T follicular helper cell (primary cell): ENCODE data around the gene SRBD1.

Experiments
- DNase-seq: peaks from one replicate; pipeline ENCODE4 v3.0.0-alpha.2; 2020; ENCODE audit warnings: low read depth

Gene SRBD1

DNA sequence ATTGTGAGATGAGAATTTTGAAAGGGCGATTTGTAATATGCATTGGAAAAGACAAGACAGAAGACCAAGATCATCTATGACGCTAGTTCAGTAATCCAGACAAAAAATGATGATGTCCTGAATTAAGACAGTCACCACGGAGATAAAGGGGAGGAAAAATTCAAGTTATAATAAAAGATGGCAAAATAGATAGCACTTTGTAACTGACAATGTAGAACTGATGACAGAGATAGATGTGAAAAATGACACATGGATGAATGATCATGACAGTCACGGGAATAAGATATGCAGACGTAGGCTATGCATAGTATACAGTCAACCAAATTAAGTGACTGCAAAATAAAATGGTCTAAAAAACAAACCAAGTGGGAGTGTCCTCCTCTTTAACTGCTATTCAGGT, 59.2 kb downstream of the SRBD1 start:
- no peak for DNase-seq

DNA sequence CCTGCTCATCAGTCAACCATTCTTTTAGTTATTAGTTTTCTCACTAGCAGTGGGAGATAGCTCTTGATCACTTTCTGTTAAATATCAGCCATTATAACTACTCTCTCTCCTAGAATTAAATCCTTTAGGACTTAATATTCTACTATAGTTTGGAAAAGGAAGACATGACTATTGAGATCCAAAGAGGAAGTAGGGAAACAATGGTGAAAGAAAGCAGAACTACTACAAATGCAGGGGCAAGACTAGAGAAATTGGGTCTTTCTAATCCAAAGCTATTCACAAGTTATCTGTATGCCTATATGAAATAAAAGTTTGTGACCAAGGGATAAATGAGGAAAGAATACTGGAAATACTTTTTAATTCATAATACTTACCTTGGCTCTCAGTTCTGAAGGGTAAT, 65.1 kb downstream of the SRBD1 start:
- no peak for DNase-seq

DNA sequence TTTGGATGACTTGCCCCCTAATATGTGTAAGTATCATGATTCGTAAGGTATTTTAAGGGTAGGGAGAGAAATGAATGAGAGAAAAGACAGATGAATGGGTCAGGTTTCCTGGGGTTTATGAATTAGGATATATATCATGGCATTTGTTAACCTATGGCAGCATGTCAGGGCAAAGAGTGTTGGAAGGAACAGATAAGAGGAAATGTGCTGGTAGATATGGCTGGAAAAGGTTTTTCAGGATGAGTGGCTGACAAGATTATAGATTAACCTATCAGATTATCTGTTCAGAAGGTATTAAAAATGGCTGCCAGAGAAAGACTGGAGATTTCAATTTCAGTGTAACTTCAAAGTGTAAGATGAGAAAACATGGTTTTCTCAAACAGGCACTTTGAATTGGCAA, 67.8 kb downstream of the SRBD1 start:
- no peak for DNase-seq

DNA sequence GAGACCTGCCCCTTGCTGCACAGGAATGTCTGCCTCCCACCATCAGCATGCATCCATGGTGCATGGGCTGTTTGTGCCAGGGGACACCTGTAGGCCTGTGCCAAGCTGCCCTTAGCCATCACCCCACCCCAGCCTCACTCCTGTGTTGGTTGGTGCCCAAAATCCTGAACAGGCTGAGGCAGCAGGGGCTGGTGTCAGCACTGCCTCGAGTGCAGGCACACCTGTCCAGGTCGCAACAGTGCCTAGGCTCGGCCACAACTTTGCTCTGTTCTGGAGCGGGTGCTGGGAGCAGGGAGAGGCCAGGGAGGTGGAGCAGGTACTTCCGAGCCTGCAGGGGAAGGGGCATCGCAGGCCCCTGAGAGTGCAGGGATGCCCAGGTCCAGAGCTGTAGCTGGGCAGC, 69.1 kb downstream of the SRBD1 start:
- DNase-seq: no peak

DNA sequence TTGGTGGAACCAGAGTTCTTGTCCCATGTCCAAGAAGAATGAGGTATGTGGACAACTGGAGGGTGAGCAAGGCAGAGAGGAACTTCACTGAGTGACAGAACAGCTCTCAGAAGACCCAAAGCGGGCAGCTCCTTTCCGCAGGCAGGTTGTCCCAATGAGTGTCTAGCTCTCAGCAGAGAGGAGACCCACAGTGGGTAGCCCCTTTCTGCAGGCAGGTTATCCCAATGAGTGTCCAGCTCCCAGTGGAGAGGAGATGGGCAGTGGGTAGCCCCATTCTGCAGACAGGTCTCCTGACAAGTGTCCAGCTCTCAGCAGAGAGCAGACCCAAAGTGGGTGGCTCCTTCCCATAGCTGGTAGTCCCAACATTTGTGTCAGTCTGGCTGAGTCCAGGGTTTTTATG, 69.6 kb downstream of the SRBD1 start:
- no peak for DNase-seq

DNA sequence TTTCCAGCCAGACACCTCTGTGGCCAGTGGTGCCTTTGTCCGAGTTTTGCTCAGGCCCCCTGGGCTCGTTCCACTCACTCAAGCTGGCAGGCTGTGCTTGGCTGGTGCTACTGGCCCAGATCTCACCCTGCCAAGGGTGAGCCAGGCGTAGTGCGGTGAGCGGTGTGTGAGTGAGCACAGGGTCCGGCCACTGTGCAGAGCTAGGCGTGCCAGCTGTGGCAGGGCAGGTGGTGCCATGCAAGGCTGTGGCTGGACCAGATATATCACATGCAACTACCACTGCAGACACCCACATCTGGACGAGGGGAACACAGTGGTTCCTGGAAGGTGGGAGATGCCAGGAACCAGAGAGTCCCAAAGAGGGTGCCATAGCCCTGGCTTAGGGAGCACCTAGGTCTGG, 70.1 kb downstream of the SRBD1 start:
- no peak for DNase-seq

DNA sequence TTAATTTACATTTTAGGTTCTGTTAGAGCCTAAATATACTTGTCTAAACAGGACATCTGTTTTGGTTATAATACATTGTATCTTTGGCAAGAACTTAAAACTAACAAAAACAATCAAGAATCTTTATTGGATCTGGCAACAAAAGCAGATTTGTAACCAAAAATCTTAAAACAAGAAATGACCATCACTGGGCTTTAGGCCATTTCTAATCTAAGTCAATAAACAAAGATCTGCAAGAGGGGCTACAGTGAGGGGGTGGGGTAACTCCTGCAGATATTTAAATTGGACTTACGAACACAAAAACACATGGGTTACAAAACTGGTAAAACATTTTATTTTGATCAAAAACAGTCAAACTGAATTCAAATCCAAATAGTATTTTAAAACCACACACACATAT, 77.3 kb downstream of the SRBD1 start:
- no peak for DNase-seq

DNA sequence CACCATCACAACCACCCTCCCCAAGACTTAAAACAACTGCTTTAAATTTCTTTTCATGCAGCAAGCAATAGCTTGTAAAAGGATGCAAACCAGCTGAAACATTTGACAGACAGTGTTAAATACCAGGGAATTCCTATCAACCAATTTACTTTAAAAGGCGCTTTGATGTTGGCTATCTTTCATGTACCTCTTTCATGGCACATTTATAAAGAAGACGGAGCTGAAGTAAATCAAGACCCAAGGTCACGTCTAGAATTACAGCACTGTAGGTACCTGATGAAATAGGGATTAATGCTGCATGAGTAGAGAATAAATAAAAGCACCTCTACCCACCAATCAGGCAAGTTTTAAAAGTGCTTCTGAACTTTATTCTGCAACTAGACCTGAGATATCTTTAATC, 78.9 kb downstream of the SRBD1 start:
- DNase-seq: no peak

DNA sequence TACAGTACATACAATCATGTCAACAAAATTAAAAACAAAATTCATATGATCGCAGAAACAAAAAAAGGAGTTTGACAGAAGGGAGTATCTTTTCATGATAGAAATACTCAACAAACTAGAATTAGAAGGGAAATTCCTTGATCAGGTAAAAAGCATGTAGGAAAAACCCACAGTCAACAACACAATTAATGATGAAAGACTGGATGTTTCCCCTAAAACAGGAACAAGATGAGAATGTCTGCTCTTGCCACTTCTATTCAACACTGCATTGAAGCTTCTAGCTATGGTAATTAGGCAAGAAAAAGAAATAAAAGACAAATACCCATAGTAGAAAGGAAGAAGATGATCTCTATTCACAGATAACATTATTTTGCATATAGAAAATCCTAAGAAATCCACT, 87.1 kb downstream of the SRBD1 start:
- DNase-seq: no peak

DNA sequence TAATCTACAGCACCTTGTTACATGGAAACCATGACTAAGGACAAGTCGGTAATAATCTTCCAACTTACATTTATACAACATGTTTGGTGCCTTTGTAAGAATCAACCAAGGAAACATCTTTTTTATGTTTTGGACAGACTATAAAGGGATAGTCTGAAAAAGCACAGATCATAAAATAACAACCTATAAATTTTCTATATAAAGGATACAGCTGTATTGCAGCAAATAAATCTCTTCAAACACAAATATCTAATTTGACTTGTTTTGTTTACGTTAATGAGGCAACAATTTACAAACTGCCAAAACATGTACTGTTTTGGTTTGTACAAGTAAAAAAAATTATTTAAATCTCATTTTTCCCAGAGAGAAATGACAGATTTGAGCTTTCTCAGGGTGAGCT, 92.5 kb downstream of the SRBD1 start:
- DNase-seq: no peak

DNA sequence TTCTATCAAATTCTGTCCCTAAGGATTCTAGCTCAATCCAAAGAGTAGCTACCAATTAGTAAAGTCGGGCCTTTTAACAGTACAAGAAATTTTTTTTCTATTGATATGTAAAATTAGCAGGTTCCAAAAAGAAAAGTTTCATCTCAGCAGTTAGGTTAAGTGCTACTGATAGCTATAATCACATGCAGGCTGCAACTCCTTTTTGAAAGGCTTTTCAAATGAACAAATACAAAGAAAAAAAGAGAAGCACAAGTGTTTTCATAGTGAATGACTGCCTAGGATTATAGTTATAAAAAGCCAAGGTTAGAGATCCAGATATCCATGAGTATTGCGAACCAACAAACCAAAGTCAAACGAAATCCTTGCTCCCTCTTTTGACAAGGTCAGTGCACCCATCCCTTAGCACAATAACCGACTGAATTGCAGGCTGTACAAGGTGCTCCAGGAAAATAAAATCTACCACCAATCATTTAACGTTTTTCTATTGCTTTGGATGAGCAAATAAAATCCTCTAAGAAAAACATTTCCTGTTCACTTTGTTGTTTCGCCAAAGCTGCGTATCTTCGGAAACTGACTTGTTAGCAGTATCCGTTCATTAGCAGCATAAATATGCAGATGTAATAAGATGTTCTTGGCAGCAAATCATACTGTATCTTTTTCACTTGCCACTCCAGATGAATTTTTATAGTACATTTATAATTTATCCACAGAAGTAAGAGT, 100.2 kb downstream of the SRBD1 start:
- DNase-seq: no peak

DNA sequence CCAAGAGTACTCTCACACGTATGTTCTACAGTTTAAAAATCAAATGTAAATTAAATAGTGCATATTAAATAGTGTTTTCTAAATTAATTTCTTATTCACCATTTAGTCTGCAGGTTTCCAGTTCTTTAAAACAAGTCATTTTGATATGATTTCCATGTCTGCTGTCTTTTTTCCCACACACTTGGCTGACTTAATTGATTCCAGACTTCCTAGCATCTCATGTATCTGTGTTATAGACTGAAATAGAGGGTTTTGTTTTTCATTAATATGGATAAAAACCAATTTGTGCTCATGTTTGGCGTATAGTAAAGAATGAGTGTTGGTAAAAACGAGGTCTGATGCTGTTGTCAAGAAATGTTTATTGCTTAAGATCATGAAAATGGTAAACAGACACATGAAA, 104.3 kb downstream of the SRBD1 start:
- DNase-seq: no peak

DNA sequence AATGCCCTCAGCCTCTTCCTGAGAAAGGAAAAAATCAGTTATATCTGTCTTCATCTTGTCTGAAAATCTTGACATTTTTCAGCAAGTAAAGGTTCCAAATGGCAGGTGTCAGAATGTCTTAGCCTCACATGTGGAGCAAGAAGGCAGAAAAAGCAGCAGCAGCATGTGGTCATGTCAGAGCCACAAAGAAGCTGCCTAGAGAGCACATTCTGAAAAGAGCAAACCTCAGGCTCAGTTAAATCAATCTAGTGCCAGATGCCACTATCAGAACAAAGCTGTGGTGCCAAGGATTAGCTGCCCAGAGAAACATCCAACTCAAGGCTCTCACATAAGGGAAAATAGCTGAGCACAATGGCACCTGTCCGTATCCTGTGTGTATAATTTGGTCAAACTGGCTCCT, 105.9 kb downstream of the SRBD1 start:
- DNase-seq: no peak

DNA sequence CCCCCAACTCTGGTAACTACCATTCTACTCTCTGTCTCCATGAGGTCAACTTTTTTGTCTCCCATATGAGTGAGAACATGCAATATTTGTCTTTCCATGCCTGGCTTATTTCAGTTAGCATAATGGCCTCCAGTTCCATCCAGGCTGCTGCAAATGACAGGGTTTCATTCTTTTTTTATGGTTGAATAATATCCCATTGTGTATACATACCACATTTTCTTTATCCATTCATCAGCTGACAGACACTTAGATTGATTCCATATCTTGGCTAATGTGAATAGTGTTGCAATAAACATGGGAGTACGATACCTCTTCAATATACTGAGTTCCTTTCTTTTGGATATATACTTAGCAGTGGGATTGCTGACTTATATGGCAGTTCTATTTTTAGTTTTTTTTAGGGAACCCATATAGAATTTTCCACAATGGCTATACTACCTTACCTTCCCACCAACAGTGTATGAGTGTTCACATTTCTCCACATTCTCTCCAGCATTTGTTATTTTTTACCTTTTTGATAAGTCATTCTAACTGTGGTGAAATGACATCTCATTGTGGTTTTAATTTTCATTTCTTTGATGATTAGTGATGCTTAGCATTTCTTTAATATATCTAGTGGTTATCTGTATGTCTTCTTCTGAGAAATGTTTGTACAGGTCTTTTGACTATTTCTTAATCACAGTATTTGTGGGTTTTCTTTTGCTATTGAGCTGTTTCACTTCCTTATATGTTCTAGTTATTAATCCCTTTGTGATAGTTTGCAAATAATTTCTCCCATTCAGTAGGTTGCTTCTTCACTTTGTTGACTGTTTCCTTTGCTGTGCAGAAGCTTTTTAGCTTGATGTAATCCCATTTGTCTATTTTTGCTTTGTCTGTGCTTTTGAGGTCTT, 112.2 kb downstream of the SRBD1 start:
- no peak for DNase-seq

DNA sequence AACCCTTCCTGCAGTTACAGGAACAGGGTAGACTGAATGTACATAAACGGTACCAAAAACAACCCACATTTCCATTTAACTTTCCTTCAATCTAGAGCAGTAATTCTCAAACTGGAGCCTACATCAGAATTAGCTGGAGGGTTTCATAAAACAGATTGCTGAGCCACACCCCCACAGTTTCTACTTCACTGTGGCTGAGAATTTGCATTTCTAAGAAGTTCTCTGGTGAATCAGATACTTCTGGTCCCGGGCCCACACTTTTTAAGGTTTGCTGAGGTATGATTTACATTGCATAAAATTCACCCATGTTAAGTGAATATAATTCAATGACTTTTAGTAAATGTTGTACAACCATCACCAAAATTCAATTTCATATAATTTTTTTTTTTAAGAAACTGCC, 113.7 kb downstream of the SRBD1 start:
- no peak for DNase-seq

DNA sequence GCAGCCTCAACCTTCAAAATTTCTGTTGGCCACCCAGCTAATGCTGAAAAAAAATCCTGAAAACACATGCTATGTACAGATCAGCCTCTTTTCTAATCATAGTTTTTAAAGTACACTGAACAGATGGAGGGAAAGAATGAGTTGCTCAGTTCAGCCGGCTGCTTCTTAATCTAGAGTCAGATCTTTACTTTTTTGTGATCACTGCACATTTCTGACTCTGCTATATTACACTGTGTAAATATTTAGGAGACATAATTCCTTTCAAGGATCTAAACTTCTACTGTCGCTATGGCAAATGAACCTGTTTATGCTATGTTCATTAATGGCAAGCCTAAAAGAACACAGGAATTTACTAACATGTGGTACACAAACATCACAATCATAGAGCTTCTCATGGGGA, 114.2 kb downstream of the SRBD1 start:
- DNase-seq: no peak

DNA sequence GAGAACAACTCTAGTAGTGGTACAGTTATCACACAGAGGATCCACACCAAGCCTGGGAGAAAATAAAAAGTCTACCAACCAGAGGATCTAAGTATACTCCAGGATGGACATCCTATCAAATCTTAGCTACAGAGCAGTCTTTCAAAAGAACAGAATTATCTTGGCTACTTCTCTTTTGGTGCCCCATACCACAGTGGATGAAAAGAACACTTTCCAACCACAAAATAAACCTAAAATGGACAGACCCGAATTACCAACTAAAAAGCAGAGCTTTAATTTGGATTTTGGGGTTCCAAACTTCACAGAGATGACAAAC, 116.1 kb downstream of the SRBD1 start:
- no peak for DNase-seq

DNA sequence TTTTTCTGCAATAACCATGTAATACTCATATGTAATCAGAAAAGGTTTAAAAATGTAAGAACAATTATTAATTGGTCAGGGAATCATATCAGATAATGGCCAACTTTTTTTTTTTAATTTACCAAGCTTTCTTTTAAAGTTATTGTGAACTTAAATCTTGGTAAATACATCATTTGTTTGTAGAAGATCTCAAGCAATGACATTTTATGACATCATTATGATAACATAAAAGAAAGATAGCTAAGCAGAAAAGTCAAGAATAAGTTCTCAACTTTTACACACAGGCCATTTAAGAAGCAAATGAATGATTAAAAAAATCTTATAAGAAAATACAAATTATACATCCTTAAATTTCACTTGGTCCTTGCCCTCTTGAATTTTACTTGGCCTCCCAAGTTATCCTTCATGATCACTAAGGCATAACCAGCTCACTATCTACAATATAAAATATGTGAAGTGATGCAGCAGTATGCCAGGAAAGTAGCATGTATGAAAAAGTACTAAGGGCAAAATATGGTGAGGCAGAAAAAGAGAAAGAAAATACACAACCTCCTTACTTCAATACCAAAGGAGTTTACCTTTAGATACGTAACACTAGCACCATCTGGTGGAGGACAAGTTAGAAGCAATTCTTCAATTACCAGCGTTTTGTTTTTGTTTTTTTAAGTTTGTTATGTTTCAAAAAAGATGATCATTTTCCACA, 116.6 kb downstream of the SRBD1 start:
- no peak for DNase-seq

DNA sequence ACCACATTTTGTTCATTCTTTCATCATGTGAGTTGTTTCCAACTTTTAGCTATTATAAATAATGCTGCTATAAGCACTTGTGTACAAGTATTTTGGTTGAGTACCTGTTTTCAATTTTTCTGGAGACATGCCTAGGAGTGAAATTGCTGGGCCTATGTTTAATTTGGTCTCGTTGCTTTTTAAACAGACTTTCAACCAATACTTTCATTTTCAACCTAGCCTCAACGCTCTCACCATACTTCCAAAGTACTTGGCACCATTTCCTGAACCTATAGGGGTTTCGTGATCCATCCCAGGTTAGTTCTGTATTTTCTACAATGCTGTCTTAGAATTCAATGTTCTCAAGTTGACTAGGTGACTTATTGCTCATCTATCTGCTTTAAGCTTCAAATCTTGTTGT, 126.1 kb downstream of the SRBD1 start:
- DNase-seq: no peak

DNA sequence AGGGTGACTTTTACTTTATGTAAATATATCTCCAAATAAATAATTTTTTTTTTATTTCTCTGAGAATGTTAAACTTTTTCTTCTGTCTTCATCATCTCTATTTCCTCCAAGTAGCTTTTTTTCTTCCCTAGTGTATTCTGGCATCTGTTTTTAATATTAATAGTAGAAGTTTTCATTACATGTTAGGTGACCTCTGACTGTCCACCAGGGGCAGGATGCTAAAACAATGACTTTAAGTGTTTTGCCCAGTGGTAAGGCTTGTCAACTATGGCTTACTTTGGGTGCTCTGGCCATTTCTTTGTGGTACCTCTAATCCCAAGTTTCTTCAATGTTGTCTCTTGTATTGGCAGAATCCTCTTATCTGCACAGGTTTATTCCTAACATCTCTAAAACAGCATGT, 127.1 kb downstream of the SRBD1 start:
- DNase-seq: no peak

DNA sequence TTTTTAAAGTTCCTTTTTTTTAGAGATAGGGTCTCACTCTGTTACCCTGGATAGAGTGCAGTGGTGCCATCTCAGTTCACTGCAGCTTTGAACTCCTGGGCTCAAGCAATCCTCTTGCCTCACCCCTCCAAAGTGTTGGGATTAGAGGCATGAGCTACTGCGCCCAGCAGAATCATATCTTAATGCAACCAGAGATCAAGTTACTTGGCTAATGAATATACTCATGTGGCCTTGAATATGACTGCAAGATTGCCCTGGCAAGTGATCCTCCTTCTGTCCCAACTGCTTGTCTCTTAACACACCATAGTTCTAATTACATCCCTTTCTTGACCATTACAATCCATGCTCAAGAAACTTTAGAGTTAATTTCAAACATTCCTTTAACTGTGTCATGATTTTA, 133.5 kb downstream of the SRBD1 start:
- DNase-seq: no peak

DNA sequence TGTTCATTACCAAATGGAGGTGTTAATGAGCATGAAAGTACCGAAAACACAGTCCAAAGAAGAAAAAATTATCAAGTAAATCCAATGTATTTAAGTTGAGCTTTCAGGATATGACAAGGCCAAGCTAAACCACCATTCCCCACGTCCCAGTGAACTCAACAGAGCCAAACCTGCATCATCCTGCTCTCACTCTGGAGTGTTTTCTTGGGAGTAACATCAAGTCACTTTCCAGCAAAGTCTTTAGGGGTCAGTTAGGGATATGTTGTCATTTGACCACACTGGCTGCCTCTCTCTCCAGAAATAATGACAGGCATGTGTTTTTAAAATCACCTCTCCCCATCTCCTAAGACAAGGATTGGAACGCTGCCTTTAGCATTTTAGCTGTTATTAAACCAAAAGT, 140.5 kb downstream of the SRBD1 start:
- no peak for DNase-seq
